HG02981 (cell line): Measurements from ENCODE around the gene GULP1.
"Not testable (repeated sequence)": the region's sequence is repeated elsewhere in the genome, so short reads cannot be mapped to it uniquely, and the experiment has no call there.

Experiments used
- ATAC-seq: cut with Tn5 transposase; IDR thresholded peaks from one replicate; pipeline ENCODE4 v1.9.1; 2021; ENCODE audit warnings: mild to moderate bottlenecking, moderate library complexity; ENCODE audit not compliant: unreplicated experiment

GULP1 gene

DNA sequence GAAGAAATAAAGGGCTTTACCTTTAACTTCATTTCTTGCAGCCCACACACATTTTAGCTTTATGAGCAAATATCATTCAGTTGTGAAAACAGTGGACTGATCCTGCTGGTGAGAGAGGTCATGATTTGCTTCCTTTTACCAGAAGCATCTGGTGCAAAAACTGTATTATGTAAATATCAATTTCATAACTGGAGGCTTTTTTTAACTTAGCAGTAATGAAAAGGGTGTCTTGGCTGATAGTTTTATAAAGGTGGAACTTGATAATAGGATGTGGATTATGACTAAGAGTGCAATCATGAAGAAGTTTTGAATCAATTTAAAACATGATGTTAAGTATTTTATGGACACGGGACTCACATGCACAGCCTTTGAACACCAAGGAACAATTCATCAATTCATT lies 304.4 kb downstream of the GULP1 start:
- no peak for ATAC-seq

DNA sequence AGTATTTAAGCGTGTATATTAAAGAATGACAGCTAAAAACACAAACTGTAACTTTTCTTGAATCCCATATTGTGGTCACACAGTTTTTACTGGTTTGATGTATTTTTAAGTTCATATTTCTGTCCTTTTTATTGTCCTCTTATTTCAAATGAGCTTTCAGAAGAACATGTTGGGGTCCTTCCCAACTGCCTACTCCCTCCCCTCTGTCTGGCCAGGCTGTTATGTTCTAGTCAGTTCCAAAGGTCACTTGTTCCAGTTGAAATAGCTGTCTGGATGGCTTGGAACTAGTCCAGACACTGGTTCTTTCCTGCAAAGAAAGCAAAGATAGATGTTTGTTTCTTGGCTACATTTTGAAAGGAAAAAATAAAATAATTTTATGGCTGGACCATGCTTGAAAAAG lies 306.9 kb downstream of the GULP1 start:
- ATAC-seq = no peak

- no peak for ATAC-seq
These were observed 307.5 kb downstream of the GULP1 start for GRCh38 chr2:188599140-188599539.

- no peak for ATAC-seq
These were observed 309.0 kb downstream of the GULP1 start for GRCh38 chr2:188600536-188601210.

- ATAC-seq = no peak
These were observed 309.7 kb downstream of the GULP1 start for GRCh38 chr2:188601391-188601790.

- ATAC-seq = no peak
These were observed 310.3 kb downstream of the GULP1 start for GRCh38 chr2:188601927-188602326.

GRCh38 chr2:188604579-188604978 lies 312.9 kb downstream of the GULP1 start:
- no peak for ATAC-seq

DNA sequence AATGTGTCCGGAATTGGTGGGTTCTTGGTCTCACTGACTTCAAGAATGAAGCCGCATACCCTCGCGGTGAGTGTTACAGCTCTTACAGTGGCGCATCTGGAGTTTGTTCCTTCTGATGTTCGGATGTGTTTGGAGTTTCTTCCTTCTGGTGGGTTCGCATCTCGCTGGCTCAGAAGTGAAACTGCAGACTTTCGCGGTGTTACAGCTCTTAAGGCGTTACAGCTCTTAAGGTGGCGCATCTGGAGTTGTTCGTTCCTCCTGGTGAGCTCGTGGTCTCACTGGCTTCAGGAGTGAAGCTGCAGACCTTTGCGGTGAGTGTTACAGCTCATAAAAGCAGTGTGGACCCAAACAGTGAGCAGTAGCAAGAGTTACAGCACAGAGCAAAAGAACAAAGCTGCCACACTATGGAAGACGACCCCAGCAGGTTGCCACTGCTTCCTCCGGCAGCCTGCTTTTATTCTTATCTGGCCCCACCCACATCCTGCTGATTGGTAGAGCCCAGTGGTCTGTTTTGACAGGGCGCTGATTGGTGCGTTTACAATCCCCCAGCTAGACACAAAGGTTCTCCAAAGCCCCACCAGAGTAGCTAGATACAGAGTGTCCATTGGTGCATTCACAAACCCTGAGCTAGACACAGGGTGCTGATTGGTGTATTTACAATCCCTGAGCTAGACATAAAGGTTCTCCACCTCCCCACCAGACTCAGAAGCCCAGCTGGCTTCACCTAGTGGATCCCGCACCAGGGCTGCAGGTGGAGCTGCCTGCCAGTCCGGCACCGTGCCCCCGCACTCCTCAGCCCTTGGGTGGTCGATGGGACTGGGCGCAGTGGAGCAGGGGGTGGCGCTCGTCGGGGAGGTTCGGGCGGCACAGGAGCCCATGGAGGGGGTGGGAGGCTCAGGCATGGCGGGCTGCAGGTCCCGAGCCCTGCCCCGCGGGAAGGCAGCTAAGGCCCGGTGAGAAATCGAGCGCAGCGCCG lies 314.2 kb downstream of the GULP1 start:
- not testable (repeated sequence) for ATAC-seq

DNA sequence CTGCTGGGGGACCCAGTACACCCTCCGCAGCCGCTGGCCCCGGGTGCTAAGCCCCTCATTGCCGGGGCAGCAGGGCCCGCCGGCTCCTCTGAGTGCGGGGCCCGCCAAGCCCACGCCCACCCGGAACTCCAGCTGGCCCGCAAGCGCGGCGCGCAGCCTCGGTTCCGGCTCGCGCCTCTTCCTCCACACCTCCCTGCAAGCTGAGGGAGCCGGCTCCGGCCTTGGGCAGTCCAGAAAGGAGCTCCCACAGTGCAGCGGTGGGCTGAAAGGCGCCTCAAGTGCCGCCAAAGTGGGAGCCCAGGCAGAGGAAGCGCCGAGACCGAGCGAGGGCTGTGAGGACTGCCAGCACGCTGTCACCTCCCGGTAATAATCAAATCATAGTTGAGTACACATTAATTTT lies 314.9 kb downstream of the GULP1 start:
- not testable (repeated sequence) for ATAC-seq

- ATAC-seq = no peak
These were observed 315.8 kb downstream of the GULP1 start for GRCh38 chr2:188607501-188607900.

DNA sequence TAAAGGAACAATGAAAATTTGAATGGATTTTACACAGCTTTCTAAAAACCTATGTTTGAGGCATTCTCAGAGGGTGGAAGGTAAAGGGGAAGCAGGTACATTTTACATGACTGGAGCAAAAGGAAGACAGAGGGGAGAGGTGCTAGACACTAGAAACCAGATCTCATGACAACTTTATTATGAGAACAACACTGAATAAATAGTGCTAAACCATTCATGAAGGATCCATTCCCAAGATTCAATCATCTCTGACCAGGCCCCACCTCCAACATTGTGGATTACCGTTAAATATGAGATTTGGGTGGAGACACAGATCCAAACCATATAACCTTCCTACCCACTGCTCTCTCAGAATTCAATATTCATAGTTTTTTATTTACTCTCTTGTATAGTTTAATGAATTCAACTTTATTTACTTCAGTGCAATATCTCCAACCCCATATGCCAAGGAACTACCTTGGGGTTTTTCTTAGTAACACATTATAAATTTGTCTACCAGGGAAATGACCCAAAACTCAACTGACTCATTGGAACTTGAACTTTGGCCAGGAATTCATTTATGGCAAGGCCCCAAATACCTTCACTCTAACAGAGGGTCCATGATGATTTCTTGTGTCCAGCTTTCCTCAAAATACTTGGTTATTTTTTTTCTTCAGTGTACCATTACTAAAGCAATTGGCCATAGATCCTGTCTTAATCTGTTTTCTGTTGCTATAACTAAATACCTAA lies 317.8 kb downstream of the GULP1 start:
- ATAC-seq = no peak

DNA sequence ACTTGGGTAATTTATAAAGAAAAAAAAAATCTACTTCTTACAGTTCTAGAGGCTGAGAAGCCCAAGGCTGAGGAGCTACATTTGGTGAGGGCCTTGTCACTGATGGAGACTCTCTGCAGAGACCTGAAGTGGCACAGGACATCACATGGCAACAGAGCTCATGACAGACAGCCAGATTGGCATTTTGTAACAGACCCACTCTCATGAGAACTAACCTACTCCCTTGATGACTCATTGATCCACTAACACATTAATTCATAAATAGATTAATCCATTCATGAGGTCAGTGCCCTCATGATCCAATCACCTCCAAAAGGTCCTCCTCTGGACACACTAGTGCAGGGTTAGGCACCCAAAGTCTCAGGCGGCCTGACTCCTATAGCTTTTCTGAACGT lies 318.4 kb downstream of the GULP1 start:
- ATAC-seq = no peak

- no peak for ATAC-seq
These were observed 319.2 kb downstream of the GULP1 start for GRCh38 chr2:188610827-188611226.

DNA sequence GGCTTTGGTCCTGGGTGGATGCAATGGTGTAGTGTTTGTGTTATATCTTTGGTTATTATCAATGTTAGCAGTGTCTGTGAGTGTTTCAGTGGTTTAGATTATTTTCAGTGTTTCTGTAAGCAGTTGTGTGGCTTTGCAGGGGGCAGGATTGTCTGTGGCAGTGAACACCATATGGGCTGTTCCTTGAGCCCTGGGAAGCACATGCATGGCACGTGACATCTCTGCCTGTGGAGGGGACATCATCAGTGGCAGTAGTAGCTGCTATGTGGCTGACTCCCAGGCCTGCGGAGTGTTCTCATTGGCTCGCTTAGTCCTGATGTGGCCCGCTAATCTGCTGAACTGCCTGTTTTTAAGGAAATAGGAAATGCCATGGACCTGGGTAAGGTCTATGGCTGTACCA lies 327.5 kb downstream of the GULP1 start:
- ATAC-seq = no peak

DNA sequence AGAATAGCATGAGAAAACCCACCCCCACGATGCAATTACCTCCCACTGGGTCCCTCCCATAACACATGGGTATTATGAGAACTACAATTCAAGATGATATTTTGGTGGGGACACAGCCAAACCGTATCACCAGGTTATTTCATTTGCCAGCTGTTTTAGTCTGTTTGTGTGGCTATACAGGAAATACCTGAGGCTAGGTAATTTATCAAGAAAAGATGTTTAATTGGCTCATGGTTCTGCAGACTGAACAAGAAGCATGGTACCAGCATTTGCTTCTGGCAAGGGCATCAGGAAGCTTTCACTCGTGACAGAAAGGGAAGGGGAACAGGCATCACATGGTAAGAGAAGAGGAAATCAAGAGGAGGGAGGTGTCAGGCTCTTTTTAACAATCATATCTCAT lies 329.2 kb downstream of the GULP1 start:
- no peak for ATAC-seq

DNA sequence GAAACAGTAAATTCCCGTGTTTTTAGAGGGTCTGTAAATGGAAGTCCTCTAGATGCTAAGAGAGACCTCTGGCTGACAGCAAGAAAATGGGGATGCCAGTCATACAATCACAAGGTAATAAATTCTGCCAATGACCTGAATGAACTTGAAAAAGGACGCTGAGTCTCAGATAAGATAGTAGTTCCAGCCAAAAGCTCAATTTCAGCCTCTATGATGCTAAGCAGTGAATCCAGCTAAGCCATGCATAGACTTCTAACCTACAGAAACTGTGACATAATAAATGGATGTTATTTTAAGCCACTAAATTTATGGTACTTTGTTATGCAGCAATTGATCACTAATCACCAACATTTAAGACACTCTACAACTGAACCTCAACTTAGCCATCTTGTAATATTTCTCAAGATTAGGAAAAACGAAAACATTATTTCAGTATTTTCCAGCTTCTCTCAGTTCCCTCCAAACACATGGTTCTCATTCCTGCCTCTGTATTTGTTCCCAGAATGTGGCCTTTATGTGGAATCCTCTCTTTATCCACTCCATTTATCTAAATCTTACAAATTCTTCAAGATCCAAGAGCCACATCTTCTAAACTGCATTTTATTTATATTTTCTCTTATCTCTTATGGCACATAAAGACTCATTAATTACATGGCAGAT lies 331.1 kb downstream of the GULP1 start:
- ATAC-seq = no peak

GRCh38 chr2:188623995-188624643 lies 332.4 kb downstream of the GULP1 start:
- ATAC-seq = no peak

GRCh38 chr2:188627471-188627870 lies 335.8 kb downstream of the GULP1 start:
- ATAC-seq = no peak

GRCh38 chr2:188628989-188629752 lies 337.5 kb downstream of the GULP1 start:
- ATAC-seq = no peak
